LHCN-M2 (cell line): Measurements from ENCODE around the gene FRMD4A. TPM values are rescaled to one million over a fixed set of nuclear protein-coding genes. Genes with fewer than 3 reads are reported as not detected.
"Not testable (repeated sequence)": the region's sequence is repeated elsewhere in the genome, so short reads cannot be mapped to it uniquely, and the experiment has no call there.

Source experiments
- DNase-seq: peaks from one replicate; pipeline ENCODE4 v3.0.0-alpha.2; 2012; ENCODE audit warnings: low read depth
- total RNA-seq: library from RNA; depleted of rRNA; stranded (reverse); fragments of >200 nt; gene quantifications from 2 replicates; pipeline ENCODE4 v1.2.3, GENCODE V29; 2014

FRMD4A gene
- total RNA-seq, 1 experiment from 2014 or later = 34.8 TPM

GRCh38 chr10:13729586-13730305 lies 601.0 kb downstream of the FRMD4A start:
- no peak for DNase-seq

GRCh38 chr10:13728898-13729535 lies 601.7 kb downstream of the FRMD4A start:
- DNase-seq = no peak

- no peak for DNase-seq
These were observed 605.1 kb downstream of the FRMD4A start for GRCh38 chr10:13725594-13725993.

- no peak for DNase-seq
These were observed 606.2 kb downstream of the FRMD4A start for GRCh38 chr10:13724484-13724883.

- DNase-seq = peak; percentile 54
These were observed 607.7 kb downstream of the FRMD4A start for GRCh38 chr10:13722747-13723653.

- DNase-seq = no peak
These were observed 609.2 kb downstream of the FRMD4A start for GRCh38 chr10:13721486-13721885.

- DNase-seq = no peak
These were observed 610.0 kb downstream of the FRMD4A start for GRCh38 chr10:13720699-13721098.

- no peak for DNase-seq
These were observed 611.3 kb downstream of the FRMD4A start for GRCh38 chr10:13719425-13719824.

GRCh38 chr10:13718820-13719219 lies 611.9 kb downstream of the FRMD4A start:
- no peak for DNase-seq

GRCh38 chr10:13717936-13718772 lies 612.6 kb downstream of the FRMD4A start:
- peak; percentile 94 for DNase-seq

GRCh38 chr10:13717571-13717935 lies 613.2 kb downstream of the FRMD4A start:
- DNase-seq = no peak

- DNase-seq = peak; percentile 83
These were observed 614.3 kb downstream of the FRMD4A start for GRCh38 chr10:13716081-13717071.

- not testable (repeated sequence) for DNase-seq
These were observed 615.1 kb downstream of the FRMD4A start for GRCh38 chr10:13715596-13715995.

- DNase-seq = no peak
These were observed 615.6 kb downstream of the FRMD4A start for GRCh38 chr10:13715100-13715499.

- DNase-seq = peak; percentile 96
These were observed 617.7 kb downstream of the FRMD4A start for GRCh38 chr10:13712837-13713581.

- DNase-seq = no peak
These were observed 618.3 kb downstream of the FRMD4A start for GRCh38 chr10:13712476-13712836.

GRCh38 chr10:13711291-13711690 lies 619.4 kb downstream of the FRMD4A start:
- DNase-seq = no peak

- DNase-seq = no peak
These were observed 620.6 kb downstream of the FRMD4A start for GRCh38 chr10:13709931-13710650.
